DND-41 (cell line): ENCODE data around the gene AKT1.

Source experiments
- ATAC-seq: fragments of 200-7000 bp; cut with Tn5 transposase; 3 replicates; pipeline ENCODE4 v1.9.1; 2021; ENCODE audit warnings: low read depth; ENCODE audit not compliant: insufficient read depth
- DNase-seq: peaks from one replicate; pipeline ENCODE4 v3.0.0-alpha.2; 2020
- H2AFZ ChIP-seq: 2 replicates; pipeline ENCODE4 v1.6.0; 2012; ENCODE audit warnings: low read depth, low read length
- H3K27ac ChIP-seq: 2 replicates; pipeline ENCODE4 v1.5.1; 2012; ENCODE audit warnings: low read length, inconsistent platforms
- H3K27me3 ChIP-seq: fragments of 200-600 bp; sonication (generic); 2 replicates; pipeline ENCODE4 v1.6.0; 2012; ENCODE audit warnings: low read length, mild to moderate bottlenecking, inconsistent platforms; ENCODE audit not compliant: insufficient read depth, poor library complexity
- H3K36me3 ChIP-seq: 2 replicates; pipeline ENCODE4 v1.5.1; 2012; ENCODE audit warnings: low read length, inconsistent platforms; ENCODE audit not compliant: insufficient read depth
- H3K4me1 ChIP-seq: 2 replicates; pipeline ENCODE4 v1.5.1; 2012; ENCODE audit warnings: mild to moderate bottlenecking, low read length; ENCODE audit not compliant: insufficient read depth
- H3K4me2 ChIP-seq: 2 replicates; pipeline ENCODE4 v1.6.0; 2012; ENCODE audit warnings: mild to moderate bottlenecking, moderate library complexity, low read length, inconsistent platforms; ENCODE audit not compliant: insufficient read depth
- H3K4me3 ChIP-seq, 2 experiments: fragments of 200-600 bp in 1 of 2; shearing (Covaris generic) in 1 of 2; 2 replicates each; pipeline ENCODE4 v1.5.1; 2012 to 2016; ENCODE audit warnings: inconsistent platforms in 2 of 2, low read length in 2 of 2, mild to moderate bottlenecking in 2 of 2, low read depth in 1 of 2, moderate library complexity in 1 of 2
- H3K79me2 ChIP-seq: 2 replicates; pipeline ENCODE4 v1.6.0; 2012; ENCODE audit warnings: low read length, inconsistent platforms; ENCODE audit not compliant: insufficient read depth
- H3K9ac ChIP-seq: 2 replicates; pipeline ENCODE4 v1.6.0; 2012; ENCODE audit warnings: low read depth, mild to moderate bottlenecking, inconsistent platforms, low read length, moderate library complexity
- H3K9me3 ChIP-seq: 2 replicates; pipeline ENCODE4 v1.5.1; 2012; ENCODE audit warnings: low read length, moderate library complexity, mild to moderate bottlenecking, inconsistent platforms; ENCODE audit not compliant: insufficient read depth, severe bottlenecking
- H4K20me1 ChIP-seq: 2 replicates; pipeline ENCODE4 v1.6.0; 2012; ENCODE audit warnings: low read length; ENCODE audit not compliant: insufficient read depth
- EZH2 ChIP-seq: IDR thresholded peaks from 3 replicates; pipeline ENCODE4 v1.6.1; 2012; ENCODE audit warnings: borderline replicate concordance, low read depth, mild to moderate bottlenecking, moderate library complexity, low read length, inconsistent platforms; ENCODE audit not compliant: severe bottlenecking
- TF ChIP-seq, protein P1 (sequence below): IDR thresholded peaks from 2 replicates; pipeline ENCODE4 v1.5.1; 2012; ENCODE audit warnings: borderline replicate concordance, low read length, moderate library complexity, mild to moderate bottlenecking; ENCODE audit not compliant: poor library complexity, severe bottlenecking; ENCODE audit errors: extremely low read depth

The AKT1 gene

DNA sequence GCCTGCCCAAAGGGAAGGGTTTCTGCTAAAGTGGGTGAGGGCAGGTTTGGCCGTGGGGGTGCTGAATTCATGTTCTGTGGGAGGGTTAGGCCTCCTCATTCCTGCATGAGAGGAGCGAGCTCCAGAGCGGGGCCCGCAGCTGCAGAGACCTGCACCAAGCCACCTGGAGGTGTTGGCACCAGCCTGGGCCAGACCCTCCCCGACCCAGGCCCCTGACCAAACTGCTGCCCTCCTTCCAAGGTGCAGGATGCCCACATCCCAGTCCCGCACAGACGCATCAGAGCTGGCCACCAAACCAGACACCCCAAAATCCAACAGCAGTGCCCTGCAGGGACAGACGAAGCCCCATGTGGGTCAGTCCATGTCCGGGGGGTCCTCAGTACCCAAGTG is 61.0 kb downstream of the AKT1 start:
- DNase-seq (no peak), ATAC-seq (no peak)
- Histone ChIP-seq H4K20me1 (no peaks in the 10 kb centered on the region; the same call in 1 of the 2 replicates), H3K4me2 (no peak overlapping the region), H3K4me1 (no peaks in the 10 kb centered on the region), H3K27ac (no peak overlapping the region), H2AFZ (no peak overlapping the region), H3K36me3 (no peaks in the 10 kb centered on the region), H3K79me2 (no peaks in the 10 kb centered on the region), H3K4me3 (no peak overlapping the region), H3K9me3 (no peaks in the 10 kb centered on the region), H3K27me3 (no peaks in the 10 kb centered on the region), H3K9ac (no peak overlapping the region)
- TF ChIP-seq EZH2, result no peak
- TF ChIP-seq, protein P1, sequence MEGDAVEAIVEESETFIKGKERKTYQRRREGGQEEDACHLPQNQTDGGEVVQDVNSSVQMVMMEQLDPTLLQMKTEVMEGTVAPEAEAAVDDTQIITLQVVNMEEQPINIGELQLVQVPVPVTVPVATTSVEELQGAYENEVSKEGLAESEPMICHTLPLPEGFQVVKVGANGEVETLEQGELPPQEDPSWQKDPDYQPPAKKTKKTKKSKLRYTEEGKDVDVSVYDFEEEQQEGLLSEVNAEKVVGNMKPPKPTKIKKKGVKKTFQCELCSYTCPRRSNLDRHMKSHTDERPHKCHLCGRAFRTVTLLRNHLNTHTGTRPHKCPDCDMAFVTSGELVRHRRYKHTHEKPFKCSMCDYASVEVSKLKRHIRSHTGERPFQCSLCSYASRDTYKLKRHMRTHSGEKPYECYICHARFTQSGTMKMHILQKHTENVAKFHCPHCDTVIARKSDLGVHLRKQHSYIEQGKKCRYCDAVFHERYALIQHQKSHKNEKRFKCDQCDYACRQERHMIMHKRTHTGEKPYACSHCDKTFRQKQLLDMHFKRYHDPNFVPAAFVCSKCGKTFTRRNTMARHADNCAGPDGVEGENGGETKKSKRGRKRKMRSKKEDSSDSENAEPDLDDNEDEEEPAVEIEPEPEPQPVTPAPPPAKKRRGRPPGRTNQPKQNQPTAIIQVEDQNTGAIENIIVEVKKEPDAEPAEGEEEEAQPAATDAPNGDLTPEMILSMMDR, result no peak

DNA sequence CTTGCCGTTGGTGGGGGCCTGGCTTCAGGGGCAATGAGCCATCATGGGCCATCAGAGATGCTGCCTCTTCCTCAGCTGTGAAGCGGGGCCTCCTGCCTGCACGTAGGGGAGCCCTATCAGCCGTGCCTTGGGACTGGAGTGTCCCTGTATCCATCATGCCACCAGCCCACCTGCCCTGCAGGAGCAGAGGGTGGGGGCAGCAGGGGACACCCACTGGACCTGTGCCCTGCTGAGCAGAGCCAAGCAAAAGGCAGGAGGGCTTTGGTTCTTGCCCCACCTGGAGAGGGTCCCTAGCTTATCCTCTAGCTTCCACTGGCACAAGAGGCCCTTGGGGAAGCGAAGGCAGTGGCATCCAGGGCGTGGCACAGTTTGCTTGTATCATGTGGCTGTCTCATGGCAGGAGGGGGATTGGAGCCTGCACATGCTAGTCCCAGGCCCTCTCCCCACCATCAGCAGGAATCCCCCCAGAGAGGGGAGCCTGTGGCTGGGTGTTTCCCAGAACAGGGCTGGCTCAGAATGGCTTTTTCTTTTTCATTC is 61.4 kb downstream of the AKT1 start:
- H2AFZ ChIP-seq, result no peak overlapping the region
- H3K4me2 ChIP-seq, result no peak overlapping the region
- H3K9ac ChIP-seq, result no peak overlapping the region
- H4K20me1 ChIP-seq, result no peaks in the 10 kb centered on the region; the same call in 1 of the 2 replicates
- no peaks in the 10 kb centered on the region for H3K27me3 ChIP-seq
- TF ChIP-seq EZH2, result no peak
- TF ChIP-seq, protein P1, result no peak
- ATAC-seq (no peak), DNase-seq (no peak)
- H3K36me3 ChIP-seq, result no peaks in the 10 kb centered on the region
- no peak overlapping the region for H3K4me3 ChIP-seq
- no peaks in the 10 kb centered on the region for H3K9me3 ChIP-seq
- no peaks in the 10 kb centered on the region for H3K79me2 ChIP-seq
- no peaks in the 10 kb centered on the region for H3K4me1 ChIP-seq
- no peak overlapping the region for H3K27ac ChIP-seq

DNA sequence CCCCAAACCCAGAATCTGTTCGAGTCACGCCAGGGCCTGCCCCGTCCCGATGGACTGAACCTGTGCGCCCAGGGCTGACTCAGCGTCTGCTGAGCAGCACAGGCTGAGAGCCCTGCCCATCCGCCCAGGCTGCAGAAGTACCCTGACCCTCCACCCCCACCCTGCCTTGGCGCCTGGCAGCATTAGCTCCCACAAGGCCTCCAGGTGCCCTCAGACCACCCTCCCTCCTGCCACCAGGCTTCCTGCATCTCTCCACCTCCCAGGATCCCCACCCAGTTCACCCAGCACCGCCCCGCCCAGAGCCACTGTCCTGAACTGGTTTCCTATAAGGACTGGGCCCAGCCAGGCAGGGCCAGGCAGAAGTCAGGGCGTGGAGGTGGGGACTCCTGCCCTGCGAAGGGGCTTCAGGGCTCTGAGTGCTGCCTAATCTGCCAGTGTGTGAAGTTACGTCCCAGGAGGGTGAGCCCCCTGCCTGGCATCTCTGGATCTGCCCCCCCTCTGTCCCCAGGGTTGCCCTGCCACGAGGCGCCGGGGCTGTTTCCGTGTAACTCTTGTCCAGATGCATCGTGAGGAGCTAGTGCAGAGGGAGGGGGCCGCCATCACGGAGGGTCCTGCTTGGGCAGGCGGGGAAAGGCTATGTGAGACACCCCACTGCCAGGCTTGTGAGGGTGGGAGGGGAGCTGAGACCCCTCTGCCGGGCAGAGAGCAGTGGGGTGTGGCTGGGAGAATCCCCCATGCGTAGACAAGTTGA is 62.4 kb downstream of the AKT1 start:
- DNase-seq (no peak), ATAC-seq (no peak)
- Histone ChIP-seq H3K79me2 (no peaks in the 10 kb centered on the region), H3K4me3 (no peak overlapping the region), H2AFZ (no peak overlapping the region), H4K20me1 (no peaks in the 10 kb centered on the region; the same call in 1 of the 2 replicates), H3K27ac (no peak overlapping the region), H3K9ac (no peak overlapping the region), H3K36me3 (no peaks in the 10 kb centered on the region), H3K9me3 (no peaks in the 10 kb centered on the region), H3K4me1 (no peaks in the 10 kb centered on the region), H3K27me3 (no peaks in the 10 kb centered on the region), H3K4me2 (no peak overlapping the region)
- no peak for TF ChIP-seq EZH2
- TF ChIP-seq, protein P1, result no peak
